ENCODE results near the gene RYK. TPM values are rescaled to one million over a fixed set of nuclear protein-coding genes. Genes with fewer than 3 reads are reported as not detected.

The RYK gene
- total RNA-seq, 1 experiment from 2014 or later, result 60.6 TPM

DNA sequence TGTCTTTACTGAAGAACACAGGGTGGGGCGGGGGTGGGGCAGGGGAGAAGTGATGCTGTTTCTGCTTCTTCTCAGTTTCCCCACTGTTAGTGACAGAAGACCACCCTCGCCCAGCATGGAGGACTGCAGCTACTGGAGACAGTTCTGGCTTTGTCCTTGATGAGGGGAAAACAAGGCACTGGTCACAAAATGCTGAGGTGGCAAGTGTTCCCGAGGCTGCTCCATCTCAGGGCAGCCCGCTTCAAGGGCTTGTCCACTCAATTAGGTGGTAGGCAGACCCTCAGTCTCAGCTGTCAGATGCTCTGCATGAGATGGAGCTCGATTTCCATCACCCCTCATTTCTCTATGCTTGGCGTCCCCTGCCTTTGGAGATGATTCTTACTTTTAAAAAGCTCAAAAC, 33.8 kb upstream of the RYK start:
- H3K79me2 ChIP-seq (ENCODE audit: insufficient read depth, low read length), result no peaks in the 10 kb centered on the region
- H3K36me3 Mint-ChIP-seq (ENCODE audit: insufficient read depth in 1 of 3, low read depth in 3 of 3), result no peaks in the 10 kb centered on the region
- H4K20me1 ChIP-seq (ENCODE audit: control insufficient read depth, insufficient read depth, insufficient read length), result no peaks in the 10 kb centered on the region
- no peak overlapping the region for H3K14ac ChIP-seq (ENCODE audit: insufficient read depth, low read length)
- no peak overlapping the region for H3K56ac ChIP-seq (ENCODE audit: insufficient read length, low read depth, low read length)
- H3K23ac ChIP-seq (ENCODE audit: insufficient read length, low read depth, low read length), result no peak overlapping the region
- no peak overlapping the region for H2BK20ac ChIP-seq (ENCODE audit: low read depth, low read length, poor library complexity, severe bottlenecking)
- H4K5ac ChIP-seq (ENCODE audit: insufficient read length, low read depth, low read length), result no peak overlapping the region
- H2BK5ac ChIP-seq (ENCODE audit: insufficient read length, low read length), result no peak overlapping the region
- H3K4me1 ChIP-seq (ENCODE audit: insufficient read depth, low read length), result peaks cover 2% of the 10 kb centered on the region; the same call in 1 of the 2 replicates
- no peak overlapping the region for H2BK120ac ChIP-seq (ENCODE audit: low read depth, low read length, poor library complexity, severe bottlenecking)
- H3K9me3 ChIP-seq (ENCODE audit: control insufficient read depth, low read depth, low read length), result no peaks in the 10 kb centered on the region
- no peaks in the 10 kb centered on the region for H3K27me3 ChIP-seq (ENCODE audit: insufficient read depth, low read length)
- H3K4me1 Mint-ChIP-seq, result peaks cover 3 to 4% of the 10 kb centered on the region in 2 experiments; a peak in 1 of 4 replicates
- H4K8ac ChIP-seq (replicated peaks; ENCODE audit: insufficient read length, low read depth, low read length), result no peak overlapping the region
- no peak overlapping the region for H3K27ac Mint-ChIP-seq
- H3K27ac ChIP-seq (ENCODE audit: insufficient read length, low read depth, low read length), result no peak overlapping the region
- no CpG with 5 or more reads among the region's 6 CpGs for WGBS (ENCODE audit: extremely low coverage, insufficient read length, low lambda C conversion rate)
- H3K4me3 Mint-ChIP-seq, result no peak overlapping the region
- no peak overlapping the region for H2BK12ac ChIP-seq (ENCODE audit: insufficient read length, low read depth, low read length)
- H3K79me1 ChIP-seq (ENCODE audit: insufficient read depth, low read depth, low read length, poor library complexity, severe bottlenecking), result no peaks in the 10 kb centered on the region
- no peak overlapping the region for H2AK5ac ChIP-seq (ENCODE audit: insufficient read length, low read length)
- H3K4me2 ChIP-seq (ENCODE audit: insufficient read depth, insufficient read length, low read length), result no peak overlapping the region
- no peak for DNase-seq
- H3K18ac ChIP-seq (ENCODE audit: insufficient read length, low read depth, low read length), result no peak overlapping the region
- H3K9me3 Mint-ChIP-seq, result no peaks in the 10 kb centered on the region
- no peak overlapping the region for H3K9ac ChIP-seq (ENCODE audit: extremely low read depth, insufficient read length, low read length)
- H3K4ac ChIP-seq (ENCODE audit: low read depth, low read length), result no peak overlapping the region
- no peak overlapping the region for H3T11ph ChIP-seq (ENCODE audit: low read length)
- no peak overlapping the region for H2AFZ ChIP-seq (ENCODE audit: low read length)
- no peaks in the 10 kb centered on the region for H3K23me2 ChIP-seq (ENCODE audit: insufficient read length, low read depth, low read length, poor library complexity, severe bottlenecking)
- TF ChIP-seq, protein P1, sequence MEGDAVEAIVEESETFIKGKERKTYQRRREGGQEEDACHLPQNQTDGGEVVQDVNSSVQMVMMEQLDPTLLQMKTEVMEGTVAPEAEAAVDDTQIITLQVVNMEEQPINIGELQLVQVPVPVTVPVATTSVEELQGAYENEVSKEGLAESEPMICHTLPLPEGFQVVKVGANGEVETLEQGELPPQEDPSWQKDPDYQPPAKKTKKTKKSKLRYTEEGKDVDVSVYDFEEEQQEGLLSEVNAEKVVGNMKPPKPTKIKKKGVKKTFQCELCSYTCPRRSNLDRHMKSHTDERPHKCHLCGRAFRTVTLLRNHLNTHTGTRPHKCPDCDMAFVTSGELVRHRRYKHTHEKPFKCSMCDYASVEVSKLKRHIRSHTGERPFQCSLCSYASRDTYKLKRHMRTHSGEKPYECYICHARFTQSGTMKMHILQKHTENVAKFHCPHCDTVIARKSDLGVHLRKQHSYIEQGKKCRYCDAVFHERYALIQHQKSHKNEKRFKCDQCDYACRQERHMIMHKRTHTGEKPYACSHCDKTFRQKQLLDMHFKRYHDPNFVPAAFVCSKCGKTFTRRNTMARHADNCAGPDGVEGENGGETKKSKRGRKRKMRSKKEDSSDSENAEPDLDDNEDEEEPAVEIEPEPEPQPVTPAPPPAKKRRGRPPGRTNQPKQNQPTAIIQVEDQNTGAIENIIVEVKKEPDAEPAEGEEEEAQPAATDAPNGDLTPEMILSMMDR (conservative IDR thresholded peaks at IDR 0.05), result no peak
- peaks cover 3% of the 10 kb centered on the region; the same call in 1 of the 2 replicates for H3K27me3 Mint-ChIP-seq (ENCODE audit: low read depth)
- no peak overlapping the region for H2BK15ac ChIP-seq (ENCODE audit: low read depth, low read length)
- H4K91ac ChIP-seq (ENCODE audit: insufficient read length, low read depth, low read length), result no peak overlapping the region
